BJ (cell line): Measurements from ENCODE around the gene LAMTOR5. TPM values are rescaled to one million over a fixed set of nuclear protein-coding genes. Genes with fewer than 3 reads are reported as not detected.

Experiments
- CTCF ChIA-PET: fragments of 350-600 bp; formaldehyde crosslinking; extraction: SDS; loops from one replicate; lab custom pipeline; 2021; ENCODE audit warnings: antibody characterized with exemption, inconsistent platforms; lab: Yijun Ruan, JAX
- POLR2A ChIA-PET: fragments of 300-600 bp; sonication (Branson Sonifier 250); formaldehyde crosslinking; extraction: SDS; loops from one replicate; lab custom pipeline; 2021; ENCODE audit warnings: antibody characterized with exemption; lab: Charles Lee
- DNase-seq: peaks from one replicate; pipeline ENCODE4 v3.0.0-alpha.2; 2011; ENCODE audit warnings: low read depth
- H3K27me3 ChIP-seq: 2 replicates; pipeline ENCODE4 v1.6.0; 2011; ENCODE audit warnings: low read length; ENCODE audit not compliant: control insufficient read depth, insufficient read depth
- H3K36me3 ChIP-seq: 2 replicates; pipeline ENCODE4 v1.5.1; 2011; ENCODE audit warnings: low read length; ENCODE audit not compliant: control insufficient read depth, insufficient read depth
- H3K4me3 ChIP-seq: 2 replicates; pipeline ENCODE4 v1.5.1; 2011; ENCODE audit warnings: low read depth, mild to moderate bottlenecking, control low read depth, low read length
- CTCF ChIP-seq: IDR thresholded peaks from 2 replicates; pipeline ENCODE4 v1.5.1; 2011; ENCODE audit warnings: low read depth, mild to moderate bottlenecking, control low read depth, inconsistent platforms, low read length, moderate library complexity; ENCODE audit not compliant: insufficient read depth
- polyA plus RNA-seq: library from polyadenylated mRNA; depleted of rRNA; stranded (reverse); fragments of >200 nt; gene quantifications from 2 replicates; pipeline ENCODE4 v1.2.3, GENCODE V29; 2011

LAMTOR5 gene
- polyA plus RNA-seq, 1 experiment: 236 TPM

- no peak for TF ChIP-seq CTCF
- ChIA-PET CTCF (interaction anchor here (0.6 to 16.9 kb wide), 8 partner anchors 9 to 40 kb away, joined by 3 to 148 read pairs (median 4); partner anchors contain the start of gene PROK1), POLR2A (no interaction called here)
- DNase-seq: no peak
- Histone ChIP-seq H3K36me3 (no peaks in the 10 kb centered on the region), H3K27me3 (peaks cover 6% of the 10 kb centered on the region), H3K4me3 (no peak overlapping the region)
Observed at GRCh38 chr1:110434946-110435345, 27.5 kb upstream of the LAMTOR5 start.

GRCh38 chr1:110433803-110434202 lies 26.3 kb upstream of the LAMTOR5 start:
- no peak for DNase-seq
- Histone ChIP-seq H3K36me3 (no peaks in the 10 kb centered on the region), H3K27me3 (peaks cover 7% of the 10 kb centered on the region), H3K4me3 (no peak overlapping the region)
- ChIA-PET CTCF (interaction anchor here (0.6 to 16.9 kb wide), 10 partner anchors 10 to 95 kb away, joined by 3 to 148 read pairs (median 4); partner anchors contain the start of genes LAMTOR5, PROK1 and RBM15), POLR2A (interaction anchor here (0.6 kb wide), 1 partner anchor 124 kb away, joined by 5 read pairs; no protein-coding TSS in a partner anchor)
- peak; percentile 44 for TF ChIP-seq CTCF

- Histone ChIP-seq H3K27me3 (peaks cover 7% of the 10 kb centered on the region), H3K36me3 (no peaks in the 10 kb centered on the region), H3K4me3 (no peak overlapping the region)
- no peak for TF ChIP-seq CTCF
- CTCF ChIA-PET: interaction anchor here (0.6 to 16.9 kb wide), 6 partner anchors 10 to 94 kb away, joined by 3 to 148 read pairs (median 4); partner anchors contain the start of genes LAMTOR5 and RBM15
- POLR2A ChIA-PET: no interaction called here
- no peak for DNase-seq
Observed at GRCh38 chr1:110433213-110433612, 25.7 kb upstream of the LAMTOR5 start.

GRCh38 chr1:110430901-110431300 lies 23.4 kb upstream of the LAMTOR5 start:
- peaks cover 7% of the 10 kb centered on the region for H3K27me3 ChIP-seq
- DNase-seq: no peak
- no peaks in the 10 kb centered on the region for H3K36me3 ChIP-seq
- no peak for TF ChIP-seq CTCF
- ChIA-PET CTCF (interaction anchor here (1.3 to 16.9 kb wide), 7 partner anchors 10 to 228 kb away, joined by 3 to 148 read pairs (median 6); partner anchors contain the start of gene RBM15), POLR2A (no interaction called here)
- H3K4me3 ChIP-seq: no peak overlapping the region

- POLR2A ChIA-PET: no interaction called here
- Histone ChIP-seq H3K36me3 (no peaks in the 10 kb centered on the region), H3K4me3 (no peak overlapping the region), H3K27me3 (peaks cover 7% of the 10 kb centered on the region)
- CTCF ChIA-PET: interaction anchor here (0.6 to 16.9 kb wide), 10 partner anchors 8 to 227 kb away, joined by 3 to 148 read pairs (median 6); partner anchors contain the start of gene RBM15
- no peak for TF ChIP-seq CTCF
- no peak for DNase-seq
Observed at GRCh38 chr1:110430366-110430765, 22.9 kb upstream of the LAMTOR5 start.
